GM21825 (cell line): Measurements from ENCODE around the gene PCF11.

Source experiments
- ATAC-seq: cut with Tn5 transposase; IDR thresholded peaks from one replicate; pipeline ENCODE4 v1.9.1; 2021; ENCODE audit warnings: mild to moderate bottlenecking, moderate library complexity; ENCODE audit not compliant: unreplicated experiment

Gene PCF11

GRCh38 chr11:83151274-83151977, 5.5 kb upstream of the PCF11 start:
- no peak for ATAC-seq

- ATAC-seq: no peak
Observed at GRCh38 chr11:83152264-83152663, 4.7 kb upstream of the PCF11 start.

DNA sequence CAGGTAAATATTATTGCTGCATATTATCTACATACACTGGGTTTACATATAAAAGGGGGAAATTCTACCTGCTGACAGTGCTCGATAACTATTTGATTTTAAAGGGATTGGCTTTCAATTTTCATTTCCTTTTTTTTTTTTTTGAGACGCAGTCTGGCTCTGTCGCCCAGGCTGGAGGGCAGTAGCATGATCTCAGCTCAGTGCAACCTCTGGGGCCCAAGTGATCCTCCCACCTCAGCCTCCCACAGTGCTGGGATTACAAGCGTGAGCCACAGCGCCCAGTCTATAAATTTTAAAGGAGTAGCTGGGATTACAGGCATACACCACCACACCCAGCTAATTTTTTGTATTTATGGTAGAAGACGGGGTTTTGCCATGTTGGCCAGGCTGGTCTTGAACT, 3.2 kb upstream of the PCF11 start:
- no peak for ATAC-seq

DNA sequence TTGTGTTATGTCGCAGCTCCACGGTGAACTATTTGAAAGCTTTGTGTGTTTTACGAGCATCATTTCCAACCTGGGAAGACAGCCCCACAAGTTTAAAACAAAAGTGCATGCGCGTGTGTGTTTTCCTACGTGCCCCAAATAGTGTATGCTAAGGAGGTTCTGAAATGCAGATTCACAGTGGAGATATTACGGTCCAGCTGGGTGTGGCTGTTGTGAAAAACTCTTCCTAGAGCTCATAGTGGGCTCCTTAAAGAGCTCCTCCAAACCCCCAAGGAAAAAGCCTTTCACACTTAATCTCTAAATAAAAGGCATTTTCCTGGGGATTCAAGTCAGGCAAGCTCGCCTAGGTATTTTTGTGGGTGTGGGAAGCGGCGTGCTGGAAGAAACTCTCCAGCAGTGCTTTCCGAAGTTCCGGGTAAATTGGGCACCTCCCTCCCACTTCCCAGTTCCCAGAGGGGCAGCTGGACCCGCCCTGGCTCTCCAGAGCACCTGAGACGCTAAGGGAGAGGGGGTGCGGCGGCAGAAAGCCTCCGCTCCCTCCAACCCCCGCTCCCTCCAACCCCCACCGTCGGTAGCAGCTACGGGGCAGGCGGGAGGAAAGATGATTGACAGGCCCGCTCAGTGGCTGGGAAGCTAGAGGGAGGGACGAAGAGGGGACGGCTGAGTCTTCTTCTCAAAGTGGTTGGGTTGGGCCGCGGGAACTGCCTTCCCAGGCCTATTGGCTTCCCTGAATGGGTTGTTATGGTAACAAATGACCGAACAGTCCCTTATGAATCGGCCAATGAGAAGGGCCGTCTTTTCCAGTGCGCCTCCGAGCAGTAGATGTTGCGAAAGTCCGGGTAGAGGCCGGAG, 561 bp upstream of the PCF11 start:
- ATAC-seq: peak; percentile 95

DNA sequence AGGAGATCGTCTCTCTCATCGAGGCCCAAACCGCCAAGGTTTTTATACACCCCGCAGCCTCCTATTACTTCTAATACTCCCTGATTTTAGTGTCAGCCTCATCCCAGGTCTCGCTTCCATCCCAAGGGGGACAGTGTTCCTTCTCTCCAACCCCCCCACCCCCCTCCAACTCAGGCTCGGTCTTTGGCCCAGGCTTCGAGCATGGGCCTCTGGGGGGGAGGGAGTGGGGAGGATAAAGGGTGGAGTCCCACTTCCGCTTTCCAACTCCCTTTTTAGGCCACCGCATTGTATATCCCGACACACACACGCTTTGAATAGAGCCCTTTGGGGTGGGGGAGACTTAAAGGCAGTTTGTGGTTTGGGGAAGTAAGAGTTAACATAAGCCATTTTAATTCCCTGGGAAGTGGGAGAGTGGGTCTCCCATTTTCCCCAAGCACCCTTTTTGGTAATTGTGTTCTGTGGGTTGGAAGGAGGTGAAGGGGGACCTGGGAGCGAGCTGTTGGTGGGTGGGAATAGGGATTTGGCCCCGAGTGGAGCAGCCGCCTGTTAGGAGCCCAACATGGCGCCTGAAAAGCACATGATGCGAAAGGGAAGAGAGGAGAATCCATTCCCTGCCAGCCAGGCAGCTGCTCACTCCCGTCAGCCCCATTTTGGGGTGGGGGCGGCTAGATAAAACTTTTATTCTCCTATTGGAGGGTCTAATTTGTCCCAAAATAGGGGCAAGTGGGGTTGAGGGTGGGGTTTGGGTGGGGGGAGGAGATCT, 844 bp downstream of the PCF11 start:
- no peak for ATAC-seq

DNA sequence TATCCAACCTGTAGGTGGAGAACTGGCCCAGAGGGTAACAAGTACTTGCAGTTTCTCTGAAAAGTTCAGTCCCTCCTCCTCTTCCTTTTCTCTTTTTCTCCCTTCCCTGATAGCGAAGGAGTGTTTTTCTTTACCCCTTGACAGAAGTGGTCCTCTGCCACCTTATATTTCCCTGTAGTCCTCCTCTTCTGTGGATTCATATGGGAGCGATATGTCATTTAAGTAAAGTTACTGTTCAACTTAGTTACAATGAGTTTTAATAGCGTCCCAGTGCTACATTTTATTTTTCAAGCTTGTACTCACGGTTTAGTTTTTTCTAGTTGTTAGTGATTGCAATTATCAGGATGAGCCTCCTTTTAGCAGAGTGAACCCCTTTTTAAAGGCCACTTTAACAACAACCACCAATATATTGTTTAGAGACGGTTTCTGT, 1.4 kb downstream of the PCF11 start:
- ATAC-seq: no peak

DNA sequence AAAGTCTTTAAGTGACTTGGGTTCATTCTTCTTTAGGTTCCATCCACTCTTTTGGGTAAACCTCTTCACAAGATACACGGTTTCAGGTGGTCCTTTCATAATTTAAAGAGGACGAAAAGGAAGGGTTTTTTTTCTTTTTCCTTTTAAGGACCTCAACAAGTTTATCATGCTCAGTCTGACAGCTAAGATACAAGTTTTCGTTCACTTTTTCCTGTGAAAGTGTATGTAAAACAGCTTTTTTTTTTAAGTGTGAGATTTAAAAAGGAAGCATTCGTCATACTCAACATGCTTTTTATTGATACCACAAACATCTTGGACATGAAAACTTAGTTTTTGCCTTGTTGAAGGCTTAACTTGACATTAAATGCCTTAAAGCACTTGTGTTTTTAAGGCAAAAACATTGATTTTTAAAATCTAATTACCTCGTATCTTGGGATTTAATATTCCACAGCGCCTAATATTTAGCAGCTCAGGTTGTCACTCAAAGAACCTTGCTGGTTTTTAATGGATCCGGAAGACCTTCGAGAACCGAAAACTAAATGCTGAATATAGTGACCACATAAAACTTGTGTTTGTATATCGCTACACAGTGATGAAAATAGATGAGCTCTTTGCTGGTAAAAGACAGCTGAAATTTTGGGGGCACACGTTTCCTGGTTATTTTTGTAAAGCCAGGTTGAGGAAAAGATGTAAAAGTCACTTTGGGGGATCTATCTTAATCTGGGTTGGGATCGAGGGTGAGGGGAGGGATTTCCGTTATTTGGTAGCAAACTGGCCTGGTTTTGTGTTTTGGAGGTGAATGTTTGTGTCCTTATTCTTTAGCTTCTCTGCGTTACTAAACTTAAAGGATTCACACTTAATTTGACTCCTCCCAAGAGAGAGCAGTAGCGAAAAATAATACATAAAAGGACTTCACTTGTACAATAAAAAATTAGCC, 2.3 kb downstream of the PCF11 start:
- ATAC-seq: no peak

DNA sequence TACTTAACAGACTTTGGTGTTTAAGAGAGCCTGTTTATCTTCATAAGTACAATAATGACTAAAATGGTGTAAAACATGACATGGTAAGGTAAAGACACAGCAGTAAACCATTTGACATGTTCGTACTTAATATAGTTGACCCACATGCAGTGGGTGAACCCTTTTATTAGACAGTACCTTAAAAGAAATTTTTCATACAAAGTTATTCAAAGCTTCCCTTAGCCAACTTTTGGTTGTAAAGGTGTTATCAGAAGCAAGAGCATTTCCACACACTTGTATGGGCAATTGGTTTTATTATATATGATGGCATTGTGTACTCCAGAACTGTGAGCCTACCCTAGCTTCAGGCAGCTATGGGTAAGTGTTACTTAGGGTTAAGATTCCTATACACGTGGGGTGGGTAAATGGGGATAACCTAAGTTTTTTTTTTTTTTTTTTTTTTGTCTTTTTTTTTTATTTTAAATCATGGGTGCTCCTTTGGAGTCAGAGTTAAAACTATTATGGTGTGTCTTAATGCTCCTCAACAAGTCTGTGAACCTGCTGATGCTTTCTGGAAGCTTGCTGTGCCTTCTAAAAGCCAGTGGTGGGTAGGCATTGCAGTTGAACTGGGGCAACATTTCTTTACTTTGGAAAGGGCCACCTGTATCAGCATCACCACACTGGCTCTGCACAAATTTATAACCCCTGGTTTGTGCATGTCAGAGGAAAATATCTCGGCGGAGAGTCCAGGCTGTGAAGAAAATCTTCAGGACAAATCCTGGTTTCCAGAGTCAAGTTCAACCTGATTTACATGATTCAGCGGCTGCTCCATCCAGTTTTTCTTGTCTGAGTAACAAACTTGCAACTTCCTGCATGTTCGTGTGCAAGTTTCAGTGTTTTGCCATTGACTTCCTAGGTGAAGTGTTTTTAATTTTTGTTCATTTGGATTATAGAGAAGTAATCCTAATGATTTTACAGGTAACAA, 3.3 kb downstream of the PCF11 start:
- ATAC-seq: no peak

GRCh38 chr11:83161610-83162199, 4.8 kb downstream of the PCF11 start:
- no peak for ATAC-seq

DNA sequence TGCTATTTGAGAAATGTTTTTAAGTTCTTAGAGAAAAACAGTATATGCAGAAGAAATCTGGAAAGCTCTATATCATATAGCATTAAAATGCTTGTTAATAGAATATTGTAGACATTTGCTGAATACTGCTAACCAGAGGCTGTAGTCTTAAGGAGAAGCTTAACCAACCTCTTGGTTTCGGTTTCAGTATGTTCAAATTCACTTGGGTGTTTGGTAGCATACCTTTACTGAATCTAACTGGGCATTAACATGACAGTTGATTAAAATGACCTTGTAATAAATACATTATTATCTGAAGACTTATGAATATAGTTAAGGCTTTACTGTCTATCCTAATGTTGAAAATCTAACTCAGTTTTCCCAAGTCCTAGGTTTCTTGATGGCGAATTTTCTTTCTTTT, 5.4 kb downstream of the PCF11 start:
- peak; percentile 43 for ATAC-seq

DNA sequence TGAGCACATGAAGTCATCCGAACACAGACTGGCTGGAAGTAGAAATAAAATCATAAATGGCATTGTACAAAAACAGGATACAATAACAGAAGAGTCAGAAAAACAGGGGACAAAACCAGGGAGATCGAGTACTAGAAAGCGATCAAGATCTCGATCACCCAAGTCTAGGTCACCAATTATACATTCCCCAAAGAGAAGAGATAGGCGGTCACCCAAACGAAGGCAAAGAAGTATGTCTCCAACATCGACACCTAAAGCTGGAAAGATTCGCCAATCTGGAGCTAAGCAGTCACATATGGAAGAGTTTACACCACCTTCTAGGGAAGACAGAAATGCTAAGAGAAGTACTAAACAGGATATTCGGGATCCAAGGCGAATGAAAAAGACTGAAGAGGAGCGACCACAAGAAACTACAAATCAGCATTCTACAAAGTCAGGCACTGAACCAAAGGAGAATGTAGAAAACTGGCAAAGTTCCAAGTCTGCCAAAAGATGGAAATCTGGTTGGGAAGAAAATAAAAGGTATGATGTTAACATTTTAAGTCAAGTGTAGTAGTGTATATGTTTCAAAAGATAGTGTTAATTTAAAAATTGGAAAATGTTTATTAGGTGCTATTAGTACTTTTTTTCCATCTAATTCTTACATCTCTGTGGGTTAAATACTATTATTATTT, 9.4 kb downstream of the PCF11 start:
- no peak for ATAC-seq

DNA sequence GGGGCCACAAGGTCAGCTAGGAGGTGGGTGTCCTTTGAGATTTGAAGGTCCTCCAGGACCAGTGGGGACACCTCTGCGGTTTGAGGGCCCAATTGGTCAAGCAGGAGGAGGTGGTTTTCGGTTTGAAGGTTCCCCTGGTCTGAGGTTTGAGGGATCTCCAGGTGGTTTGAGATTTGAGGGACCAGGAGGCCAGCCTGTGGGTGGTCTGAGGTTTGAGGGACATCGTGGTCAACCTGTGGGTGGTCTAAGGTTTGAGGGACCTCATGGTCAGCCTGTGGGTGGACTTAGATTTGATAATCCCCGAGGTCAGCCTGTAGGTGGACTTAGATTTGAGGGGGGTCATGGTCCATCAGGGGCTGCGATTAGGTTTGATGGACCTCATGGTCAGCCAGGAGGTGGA, 11.8 kb downstream of the PCF11 start:
- ATAC-seq: no peak

GRCh38 chr11:83170865-83171264, 13.9 kb downstream of the PCF11 start:
- ATAC-seq: no peak

GRCh38 chr11:83172551-83172950, 15.6 kb downstream of the PCF11 start:
- ATAC-seq: no peak

- ATAC-seq: peak; percentile 54
Observed at GRCh38 chr11:83174008-83174407, 17.1 kb downstream of the PCF11 start.

GRCh38 chr11:83175815-83176214, 18.9 kb downstream of the PCF11 start:
- ATAC-seq: no peak

- ATAC-seq: no peak
Observed at GRCh38 chr11:83181815-83182214, 24.9 kb downstream of the PCF11 start.

DNA sequence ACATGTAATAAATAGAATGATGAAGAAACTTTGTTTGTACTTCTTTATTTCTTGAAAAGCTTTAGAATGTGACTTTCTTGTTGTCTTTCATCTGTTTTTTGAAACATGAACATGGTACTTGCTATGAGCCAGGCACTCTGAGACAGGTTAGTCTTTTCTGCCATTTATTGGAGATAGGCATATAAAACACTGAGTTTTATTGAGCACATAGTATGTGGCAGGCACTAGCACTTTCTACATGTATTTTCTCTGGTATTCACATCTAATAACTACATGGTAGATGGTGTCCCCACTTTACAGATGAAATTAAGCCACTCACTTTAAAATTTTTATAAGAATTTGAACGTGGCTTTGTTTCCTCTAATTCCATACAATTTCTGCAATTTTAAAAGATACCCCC, 28.8 kb downstream of the PCF11 start:
- no peak for ATAC-seq
